GM19467 (cell line): ENCODE data around the gene DCAF12.
A peak's percentile ranks its signal among the peaks of the same experiment; 100 is the strongest.

Experiments
- ATAC-seq: cut with Tn5 transposase; IDR thresholded peaks from one replicate; pipeline ENCODE4 v1.9.1; 2021; ENCODE audit warnings: mild to moderate bottlenecking, moderate library complexity; ENCODE audit not compliant: unreplicated experiment

The DCAF12 gene

DNA sequence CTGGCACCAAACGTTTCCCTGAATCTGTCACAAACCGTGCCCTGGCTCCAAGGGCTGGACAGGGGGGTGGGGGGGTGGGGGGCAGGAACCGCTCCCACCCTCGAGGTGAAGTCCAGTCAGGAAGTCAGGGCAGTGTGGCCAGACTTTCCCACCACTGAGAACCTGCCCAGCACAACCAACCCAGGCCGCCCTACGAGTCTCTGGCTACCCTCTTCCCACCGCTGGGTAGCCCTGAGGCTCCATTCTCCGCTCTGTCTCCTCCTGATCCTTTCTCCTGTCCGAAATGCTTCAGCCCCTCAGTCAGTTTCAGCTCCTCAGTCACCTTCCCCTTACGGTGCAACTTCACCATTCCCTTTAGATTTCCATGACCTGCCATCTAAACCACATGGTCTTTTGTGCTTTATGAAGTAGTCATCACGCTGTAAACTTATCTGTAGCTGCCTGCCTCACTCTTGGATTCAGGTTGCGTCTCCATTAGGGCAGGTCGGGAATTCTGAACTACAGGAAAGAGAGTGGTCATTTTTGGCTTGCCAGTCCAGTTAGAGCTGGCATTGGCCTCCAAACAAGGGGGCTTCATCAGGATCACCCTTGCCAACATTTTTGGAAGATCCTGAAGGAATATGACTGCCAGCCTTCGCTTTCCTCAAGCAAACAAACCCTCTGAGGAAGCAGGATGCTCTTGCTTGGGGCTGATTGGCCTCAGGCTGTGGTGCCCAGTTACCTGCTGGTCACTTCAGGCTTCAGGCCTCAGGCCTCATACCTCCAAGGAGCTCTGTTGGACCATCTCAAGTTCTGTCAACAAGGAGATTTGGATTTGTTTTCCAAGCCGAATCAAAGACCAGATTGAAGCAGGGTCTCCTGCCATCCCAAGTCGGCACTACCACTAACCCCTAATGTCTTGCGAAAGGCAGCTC is 794 bp upstream of the DCAF12 start:
- no peak for ATAC-seq

DNA sequence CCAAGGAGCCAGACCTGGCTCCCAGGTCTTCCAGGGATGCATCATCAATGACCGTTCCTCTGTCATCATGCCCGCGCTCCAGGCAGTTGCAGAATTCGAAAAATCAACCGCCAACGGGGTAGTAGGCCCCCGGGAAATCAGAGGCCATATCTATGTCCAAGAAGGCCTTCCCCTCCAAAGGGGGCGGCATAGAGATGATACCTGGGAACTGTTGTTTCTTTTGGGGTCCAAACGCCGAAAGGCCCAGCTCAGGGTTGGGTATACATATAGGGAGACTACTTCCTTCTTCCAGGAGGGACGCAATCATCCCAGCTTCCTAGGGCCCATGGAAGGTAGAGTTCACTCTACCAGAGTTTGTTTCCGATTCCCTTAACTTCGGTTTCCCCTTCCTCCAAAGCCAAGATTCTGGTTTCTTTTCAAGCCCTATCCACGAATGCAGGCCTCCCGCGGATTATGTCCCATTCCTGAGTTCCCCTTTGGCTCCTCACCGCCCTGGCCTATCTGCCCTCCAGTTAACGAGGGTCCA is 754 bp downstream of the DCAF12 start:
- no peak for ATAC-seq

DNA sequence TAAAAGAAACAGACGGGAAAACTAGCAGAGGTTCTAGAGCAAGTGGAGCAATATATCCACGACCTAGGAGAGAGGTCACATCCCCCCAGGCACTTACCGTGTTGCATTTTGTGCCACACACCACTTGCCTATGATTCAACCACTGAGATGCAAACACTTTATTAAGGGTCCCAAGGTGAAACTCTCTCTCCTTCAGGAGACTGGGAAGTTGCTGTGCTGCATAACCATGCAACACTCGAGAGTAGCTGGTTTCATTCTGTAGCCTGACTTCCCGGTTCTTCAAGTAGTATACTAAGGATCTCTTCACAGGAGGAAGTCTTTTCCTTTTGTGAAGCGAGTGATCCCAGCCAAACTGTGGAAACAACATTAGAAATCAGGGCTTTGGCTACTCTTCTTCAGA is 1.6 kb downstream of the DCAF12 start:
- ATAC-seq: no peak

- ATAC-seq: no peak
These were observed 2.4 kb downstream of the DCAF12 start for GRCh38 chr9:34124099-34124498.

DNA sequence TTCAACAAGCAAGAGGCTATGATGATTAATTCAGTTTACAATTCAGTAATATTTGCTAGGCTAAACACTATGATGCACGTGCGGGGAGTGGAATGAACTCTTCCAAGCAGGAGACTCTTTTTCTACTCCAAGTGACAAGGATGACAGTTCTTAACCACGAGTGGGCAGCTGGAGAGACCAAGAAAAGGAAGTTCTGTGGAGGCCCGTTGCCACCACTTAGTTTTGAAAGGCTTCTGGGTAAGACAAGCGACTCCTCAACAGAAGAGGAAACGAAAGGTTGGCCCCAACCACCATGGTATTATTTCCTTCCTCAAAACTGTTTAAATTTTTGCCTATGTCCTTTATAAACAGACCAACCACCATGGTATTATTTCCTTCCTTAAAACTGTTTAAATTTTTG is 2.8 kb downstream of the DCAF12 start:
- ATAC-seq: peak; percentile 37

DNA sequence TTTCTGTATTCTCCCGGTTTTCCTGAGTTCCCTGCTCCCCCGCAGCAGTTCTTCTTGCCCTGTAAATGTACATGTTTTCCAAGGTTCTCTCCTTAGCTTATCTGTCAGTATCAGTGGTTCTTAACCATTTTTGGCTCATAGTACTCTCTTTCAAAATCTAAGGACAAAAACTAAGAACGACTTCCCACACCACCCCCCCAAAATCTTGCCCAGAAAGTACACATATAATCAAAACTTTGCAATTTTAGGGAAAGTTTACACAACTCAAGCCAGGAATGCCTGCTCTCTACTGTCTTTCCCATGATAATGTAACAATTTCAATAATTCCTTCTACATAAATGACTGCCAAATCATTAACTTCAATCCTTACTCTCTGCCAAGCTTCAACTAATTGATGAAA is 4.5 kb downstream of the DCAF12 start:
- ATAC-seq: no peak

- no peak for ATAC-seq
These were observed 6.8 kb downstream of the DCAF12 start for GRCh38 chr9:34119713-34120112.

GRCh38 chr9:34114436-34114835 is 12.1 kb downstream of the DCAF12 start:
- no peak for ATAC-seq

GRCh38 chr9:34106110-34106509 is 20.4 kb downstream of the DCAF12 start:
- no peak for ATAC-seq

- no peak for ATAC-seq
These were observed 23.7 kb downstream of the DCAF12 start for GRCh38 chr9:34102796-34103195.

DNA sequence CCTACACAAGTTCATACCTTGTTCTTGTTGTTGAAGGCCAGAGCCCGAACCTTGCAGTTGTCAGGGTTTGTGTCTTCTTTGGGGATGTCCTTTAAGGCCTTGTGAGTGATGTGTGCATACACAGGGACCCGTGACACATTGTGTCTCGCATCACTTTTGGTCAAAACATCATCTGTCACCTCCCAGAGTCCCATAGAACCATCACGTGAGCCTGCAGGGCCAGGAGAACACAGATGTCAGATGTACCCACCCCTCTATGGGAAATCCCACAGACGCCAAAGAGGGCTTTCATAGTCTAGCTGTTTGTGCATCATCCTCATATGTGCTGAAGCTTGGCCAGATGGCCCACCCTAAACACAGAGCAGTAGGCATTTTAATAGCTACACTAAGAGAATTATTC is 28.2 kb downstream of the DCAF12 start:
- ATAC-seq: no peak

DNA sequence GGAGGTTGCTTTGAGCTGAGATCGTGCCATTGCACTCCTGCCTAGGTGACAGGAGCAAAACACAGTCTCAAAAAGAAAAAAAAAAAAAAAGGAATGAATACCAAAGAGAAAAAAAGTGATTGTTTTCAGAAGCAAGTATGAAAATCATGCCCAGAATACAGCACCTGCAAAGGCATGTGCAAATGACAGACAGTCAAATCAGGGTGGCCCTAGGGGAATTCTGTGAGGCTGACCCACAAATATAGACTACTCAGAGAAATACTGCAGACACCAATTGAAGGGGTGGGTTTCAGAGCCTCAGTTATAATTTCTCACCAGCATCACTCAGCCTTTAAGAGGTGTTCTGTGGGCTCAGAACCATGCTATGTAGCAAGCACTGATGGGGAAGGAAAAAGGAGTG is 28.6 kb downstream of the DCAF12 start:
- no peak for ATAC-seq

DNA sequence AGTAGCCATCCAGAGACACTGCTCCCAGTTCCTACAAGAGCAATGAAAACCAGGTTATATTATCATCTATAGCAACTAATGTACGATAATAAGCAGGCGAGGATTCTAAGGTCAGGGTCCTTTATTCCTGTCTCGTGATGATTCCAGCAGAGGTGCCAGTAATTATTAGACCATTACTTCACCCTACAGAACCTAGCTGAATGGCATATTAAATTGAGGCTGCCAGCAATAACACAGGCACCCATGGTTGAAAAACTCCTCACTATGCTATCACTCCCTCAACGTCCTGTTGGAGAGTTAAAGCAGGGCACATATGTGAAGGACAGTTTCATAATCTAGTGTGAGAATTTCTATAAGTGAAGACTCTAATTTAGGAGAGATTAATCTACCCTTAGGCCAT is 29.7 kb downstream of the DCAF12 start:
- ATAC-seq: no peak

GRCh38 chr9:34093578-34093977 is 32.9 kb downstream of the DCAF12 start:
- ATAC-seq: no peak

DNA sequence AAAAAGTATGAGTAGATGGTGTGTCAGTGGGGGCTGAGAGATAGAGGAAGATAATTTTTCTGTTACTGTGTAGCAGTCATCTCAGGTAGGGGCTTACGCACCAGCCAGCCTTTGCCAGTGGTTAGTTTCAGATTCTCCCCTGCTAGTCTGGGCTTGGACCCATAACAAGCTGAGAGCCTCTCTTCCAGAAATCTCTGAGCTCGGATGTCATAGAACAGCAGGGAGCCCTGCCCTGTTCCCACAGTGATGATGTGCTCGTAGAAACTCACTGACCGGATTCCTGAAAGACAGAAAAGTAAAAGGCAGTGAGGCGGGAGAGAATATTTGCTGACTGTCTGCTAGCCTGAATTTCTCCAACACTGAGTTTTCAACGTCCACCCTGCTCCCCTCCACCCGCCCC is 37.2 kb downstream of the DCAF12 start:
- no peak for ATAC-seq

GRCh38 chr9:34087370-34087769 is 39.1 kb downstream of the DCAF12 start:
- ATAC-seq: no peak

- no peak for ATAC-seq
These were observed 39.6 kb downstream of the DCAF12 start for GRCh38 chr9:34086864-34087263.

- ATAC-seq: no peak
These were observed 40.7 kb downstream of the DCAF12 start for GRCh38 chr9:34085581-34086500.

DNA sequence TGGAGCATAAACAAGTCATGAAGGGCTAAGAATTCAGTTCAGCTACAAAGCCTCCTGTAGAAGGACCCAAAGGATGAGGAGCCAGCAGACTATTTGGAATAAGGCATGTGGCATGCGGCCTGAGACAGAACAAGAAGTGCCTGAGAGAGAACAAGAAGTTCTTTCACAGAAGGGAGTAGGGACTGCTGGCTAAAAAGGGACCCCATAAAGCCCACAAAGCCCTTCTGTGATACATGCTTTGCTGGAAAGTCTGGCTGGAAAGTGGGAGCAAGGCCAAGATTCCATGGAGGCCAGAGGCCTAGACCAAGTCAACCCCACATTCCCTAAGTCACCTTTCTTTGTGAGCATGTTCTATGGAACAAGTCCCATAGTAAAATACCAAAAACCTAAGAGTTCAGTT is 41.9 kb downstream of the DCAF12 start:
- ATAC-seq: no peak

- no peak for ATAC-seq
These were observed 47.3 kb downstream of the DCAF12 start for GRCh38 chr9:34079181-34079580.

DNA sequence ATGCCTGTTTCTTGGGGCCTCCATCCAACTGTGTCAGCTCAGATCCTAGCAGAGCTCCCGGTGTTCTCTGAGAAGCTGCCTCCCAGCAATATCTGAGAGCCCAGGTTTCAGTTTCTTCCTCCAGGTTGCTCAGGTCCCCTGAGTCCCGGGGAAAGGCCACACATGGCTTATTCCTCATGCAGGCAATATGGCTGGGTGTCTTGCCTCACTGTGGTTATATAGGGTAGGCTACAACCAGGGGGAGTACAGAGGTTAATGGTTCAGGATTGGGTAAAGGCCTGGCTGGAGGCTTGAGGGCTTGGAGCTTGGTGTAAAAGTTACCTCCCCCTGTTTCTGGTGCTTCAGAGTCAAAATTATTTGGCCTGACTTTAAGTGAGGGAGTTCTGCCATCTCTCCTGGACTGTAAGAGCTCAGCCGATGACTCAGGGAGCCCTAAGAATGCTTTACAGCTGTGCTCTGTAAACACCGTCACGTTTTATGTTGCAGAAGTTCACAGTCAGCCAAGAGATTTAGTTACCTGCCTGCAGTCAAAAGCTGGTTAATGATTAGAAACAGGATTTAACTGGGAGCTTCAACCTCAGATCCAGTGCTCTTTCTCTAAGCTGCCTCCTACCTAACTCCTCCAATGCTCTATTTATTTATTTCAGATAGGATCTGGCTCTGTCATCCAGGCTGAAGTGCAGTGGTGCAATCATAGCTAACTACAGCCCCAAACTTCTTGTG is 53.5 kb downstream of the DCAF12 start:
- no peak for ATAC-seq
